ENCODE results near the gene TMEM9.

- TF ChIP-seq CTCF (IDR thresholded peaks at IDR 0.05; ENCODE audit: low read depth, low read length, missing input control) (no peak), HNF4A (conservative IDR thresholded peaks at IDR 0.05) (no peak), MAX (IDR thresholded peaks at IDR 0.05) (no peak), EGR1 (IDR thresholded peaks at IDR 0.05; ENCODE audit: low read depth in 2 of 2) (no peak), REST (IDR thresholded peaks at IDR 0.05) (no peak), ZBTB33 (IDR thresholded peaks at IDR 0.05) (no peak), SP1 (IDR thresholded peaks at IDR 0.05) (no peak), TAF1 (conservative IDR thresholded peaks at IDR 0.05) (no peak), GABPA (IDR thresholded peaks at IDR 0.05 in 1 of 2, conservative IDR thresholded peaks at IDR 0.05 in 1 of 2) (no peak), RAD21 (IDR thresholded peaks at IDR 0.05) (no peak), NR2F2 (IDR thresholded peaks at IDR 0.05) (peak; percentile 82), ATF3 (IDR thresholded peaks at IDR 0.05) (no peak), RXRA (IDR thresholded peaks at IDR 0.05) (peak in 1 of 2 donors; percentile 49), JUND (IDR thresholded peaks at IDR 0.05) (no peak)
These were observed 22.9 kb downstream of the TMEM9 start for GRCh38 chr1:201131398-201131797.

All from liver (tissue), 3 donors.